ENCODE data around the gene HIVEP3.
A peak's percentile ranks its signal among the peaks of the same experiment; 100 is the strongest.

Gene HIVEP3

GRCh38 chr1:41749991-41750745, 168.6 kb downstream of the HIVEP3 start:
- DNase-seq, result no peak

- no peak for DNase-seq
Measured at GRCh38 chr1:41745022-41745421, 173.7 kb downstream of the HIVEP3 start.

GRCh38 chr1:41743366-41743765, 175.4 kb downstream of the HIVEP3 start:
- no peak for DNase-seq

- DNase-seq, result no peak
Measured at GRCh38 chr1:41742219-41742618, 176.5 kb downstream of the HIVEP3 start.

GRCh38 chr1:41741244-41741643, 177.5 kb downstream of the HIVEP3 start:
- no peak for DNase-seq

GRCh38 chr1:41740630-41741239, 178.0 kb downstream of the HIVEP3 start:
- DNase-seq, result no peak

- DNase-seq, result no peak
Measured at GRCh38 chr1:41740058-41740457, 178.7 kb downstream of the HIVEP3 start.

- DNase-seq, result peak; percentile 42
Measured at GRCh38 chr1:41739061-41739955, 179.4 kb downstream of the HIVEP3 start.

GRCh38 chr1:41738475-41738874, 180.2 kb downstream of the HIVEP3 start:
- DNase-seq, result no peak

- no peak for DNase-seq
Measured at GRCh38 chr1:41738006-41738405, 180.7 kb downstream of the HIVEP3 start.

- DNase-seq, result peak; percentile 70
Measured at GRCh38 chr1:41735631-41736260, 183.0 kb downstream of the HIVEP3 start.

GRCh38 chr1:41735139-41735538, 183.6 kb downstream of the HIVEP3 start:
- DNase-seq, result no peak

GRCh38 chr1:41734201-41734970, 184.3 kb downstream of the HIVEP3 start:
- DNase-seq, result no peak

GRCh38 chr1:41733725-41734124, 185.0 kb downstream of the HIVEP3 start:
- DNase-seq, result no peak

- DNase-seq, result no peak
Measured at GRCh38 chr1:41733021-41733420, 185.7 kb downstream of the HIVEP3 start.

- DNase-seq, result no peak
Measured at GRCh38 chr1:41731516-41732030, 187.1 kb downstream of the HIVEP3 start.

GRCh38 chr1:41730806-41731205, 187.9 kb downstream of the HIVEP3 start:
- DNase-seq, result no peak

GRCh38 chr1:41728403-41729202, 190.1 kb downstream of the HIVEP3 start:
- no peak for DNase-seq

- DNase-seq, result no peak
Measured at GRCh38 chr1:41727749-41728115, 191.0 kb downstream of the HIVEP3 start.

- DNase-seq, result no peak
Measured at GRCh38 chr1:41726899-41727748, 191.6 kb downstream of the HIVEP3 start.
